Endothelial cell (in vitro differentiated cells): ENCODE results near the gene DNAJC12. TPM values are rescaled to one million over a fixed set of nuclear protein-coding genes. Genes with fewer than 3 reads are reported as not detected.

ENCODE experiments used
- DNase-seq: peaks from one replicate; pipeline ENCODE4 v3.0.0; 2021; ENCODE audit warnings: low spot score
- H3K27ac Mint-ChIP-seq: one replicate; pipeline ENCODE4 v1.8.0; 2021; ENCODE audit warnings: mixed read lengths, inconsistent platforms; ENCODE audit not compliant: unreplicated experiment
- H3K27me3 Mint-ChIP-seq: one replicate; pipeline ENCODE4 v1.8.0; 2021; ENCODE audit warnings: mild to moderate bottlenecking, moderate library complexity, mixed read lengths, inconsistent platforms; ENCODE audit not compliant: unreplicated experiment
- H3K36me3 Mint-ChIP-seq: one replicate; pipeline ENCODE4 v1.8.0; 2021; ENCODE audit warnings: mild to moderate bottlenecking, low read depth, mixed read lengths, inconsistent platforms; ENCODE audit not compliant: unreplicated experiment
- H3K4me1 Mint-ChIP-seq: one replicate; pipeline ENCODE4 v1.8.0; 2021; ENCODE audit warnings: mild to moderate bottlenecking, mixed read lengths, inconsistent platforms; ENCODE audit not compliant: unreplicated experiment
- H3K4me3 Mint-ChIP-seq: one replicate; pipeline ENCODE4 v1.8.0; 2021; ENCODE audit warnings: mild to moderate bottlenecking, mixed read lengths, inconsistent platforms; ENCODE audit not compliant: unreplicated experiment
- H3K9me3 Mint-ChIP-seq: one replicate; pipeline ENCODE4 v1.8.0; 2021; ENCODE audit warnings: mixed read lengths, inconsistent platforms; ENCODE audit not compliant: unreplicated experiment
- CTCF ChIP-seq: fragments of 200-600 bp; sonication (generic); IDR thresholded peaks from one replicate; pipeline ENCODE4 v1.5.0; 2021; ENCODE audit warnings: antibody characterized with exemption; ENCODE audit not compliant: unreplicated experiment
- total RNA-seq: library from RNA; stranded (reverse); fragmentation: NEBNext Ultra II Directional; extraction: Animal tissue kit (Norgen Biotek cat#: 25700); gene quantifications from one replicate; pipeline ENCODE4 v1.2.1, GENCODE V29; 2021; ENCODE audit not compliant: unreplicated experiment

The DNAJC12 gene
- total RNA-seq, 1 donor from 2014 or later: 2.6 TPM

GRCh38 chr10:67794256-67794655 lies 43.7 kb downstream of the DNAJC12 start:
- H3K9me3 Mint-ChIP-seq: no peaks in the 10 kb centered on the region
- TF ChIP-seq CTCF: no peak

DNA sequence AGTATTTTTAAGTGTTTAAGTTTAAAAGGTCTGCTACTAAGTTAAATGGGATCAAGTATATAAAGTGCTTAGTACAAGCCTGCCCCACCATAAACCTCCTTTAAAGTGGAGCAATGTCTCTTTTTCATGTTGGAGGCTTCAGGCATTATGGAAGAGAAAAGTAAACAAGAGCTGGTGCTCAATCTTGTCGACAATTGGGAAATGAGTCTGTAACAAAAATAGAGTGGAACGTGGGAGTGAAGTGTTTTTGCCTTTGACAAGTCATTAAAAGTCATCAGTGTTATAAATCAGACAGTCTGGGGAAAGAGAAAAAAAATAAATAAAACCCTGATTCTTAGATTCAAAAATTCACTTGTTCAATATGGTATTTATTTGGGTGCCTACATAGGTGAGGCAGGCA lies 44.7 kb downstream of the DNAJC12 start:
- TF ChIP-seq CTCF: no peak
- H3K4me3 Mint-ChIP-seq: no peak overlapping the region
- no peak overlapping the region for H3K27ac Mint-ChIP-seq
- no peaks in the 10 kb centered on the region for H3K27me3 Mint-ChIP-seq
- DNase-seq: no peak
- H3K4me1 Mint-ChIP-seq: no peaks in the 10 kb centered on the region
- H3K9me3 Mint-ChIP-seq: no peaks in the 10 kb centered on the region
- no peaks in the 10 kb centered on the region for H3K36me3 Mint-ChIP-seq

More at GRCh38 chr10:67794256-67794655, 43.7 kb downstream of the DNAJC12 start:
- no peak for DNase-seq
- Mint-ChIP-seq H3K4me3 (no peak overlapping the region), H3K27me3 (no peaks in the 10 kb centered on the region), H3K36me3 (no peaks in the 10 kb centered on the region), H3K27ac (no peak overlapping the region), H3K4me1 (no peaks in the 10 kb centered on the region)

- Mint-ChIP-seq H3K4me3 (no peak overlapping the region), H3K9me3 (no peaks in the 10 kb centered on the region), H3K4me1 (no peaks in the 10 kb centered on the region), H3K36me3 (no peaks in the 10 kb centered on the region), H3K27ac (no peak overlapping the region), H3K27me3 (no peaks in the 10 kb centered on the region)
- no peak for DNase-seq
- TF ChIP-seq CTCF: no peak
Measured at GRCh38 chr10:67792653-67793052, 45.3 kb downstream of the DNAJC12 start.

GRCh38 chr10:67790534-67791408 lies 47.2 kb downstream of the DNAJC12 start:
- H3K36me3 Mint-ChIP-seq: no peaks in the 10 kb centered on the region
- DNase-seq: no peak
- TF ChIP-seq CTCF: no peak
- H3K9me3 Mint-ChIP-seq: no peaks in the 10 kb centered on the region
- no peak overlapping the region for H3K4me3 Mint-ChIP-seq
- H3K27ac Mint-ChIP-seq: no peak overlapping the region
- H3K27me3 Mint-ChIP-seq: no peaks in the 10 kb centered on the region
- no peaks in the 10 kb centered on the region for H3K4me1 Mint-ChIP-seq

GRCh38 chr10:67789769-67790168 lies 48.2 kb downstream of the DNAJC12 start:
- no peak for DNase-seq
- no peak overlapping the region for H3K4me3 Mint-ChIP-seq

More at GRCh38 chr10:67789769-67790168, 48.2 kb downstream of the DNAJC12 start:
- Mint-ChIP-seq H3K9me3 (no peaks in the 10 kb centered on the region), H3K27ac (no peak overlapping the region), H3K4me1 (no peaks in the 10 kb centered on the region), H3K36me3 (no peaks in the 10 kb centered on the region), H3K27me3 (no peaks in the 10 kb centered on the region)
- no peak for TF ChIP-seq CTCF
